22Rv1 (cell line): Measurements from ENCODE around the gene TMEM271.

Experiments used
- H3K27ac ChIP-seq: fragments of 450-650 bp; 2 replicates; pipeline ENCODE4 v1.5.1; 2017
- ZFX ChIP-seq: fragments of 450-650 bp; IDR thresholded peaks from 2 replicates; pipeline ENCODE4 v1.6.1; 2017; ENCODE audit warnings: antibody characterized with exemption, borderline replicate concordance
- TF ChIP-seq, protein P1 (sequence below): fragments of 450-650 bp; IDR thresholded peaks from 2 replicates; pipeline ENCODE4 v1.5.1; 2017; ENCODE audit warnings: mild to moderate bottlenecking

TMEM271 gene

DNA sequence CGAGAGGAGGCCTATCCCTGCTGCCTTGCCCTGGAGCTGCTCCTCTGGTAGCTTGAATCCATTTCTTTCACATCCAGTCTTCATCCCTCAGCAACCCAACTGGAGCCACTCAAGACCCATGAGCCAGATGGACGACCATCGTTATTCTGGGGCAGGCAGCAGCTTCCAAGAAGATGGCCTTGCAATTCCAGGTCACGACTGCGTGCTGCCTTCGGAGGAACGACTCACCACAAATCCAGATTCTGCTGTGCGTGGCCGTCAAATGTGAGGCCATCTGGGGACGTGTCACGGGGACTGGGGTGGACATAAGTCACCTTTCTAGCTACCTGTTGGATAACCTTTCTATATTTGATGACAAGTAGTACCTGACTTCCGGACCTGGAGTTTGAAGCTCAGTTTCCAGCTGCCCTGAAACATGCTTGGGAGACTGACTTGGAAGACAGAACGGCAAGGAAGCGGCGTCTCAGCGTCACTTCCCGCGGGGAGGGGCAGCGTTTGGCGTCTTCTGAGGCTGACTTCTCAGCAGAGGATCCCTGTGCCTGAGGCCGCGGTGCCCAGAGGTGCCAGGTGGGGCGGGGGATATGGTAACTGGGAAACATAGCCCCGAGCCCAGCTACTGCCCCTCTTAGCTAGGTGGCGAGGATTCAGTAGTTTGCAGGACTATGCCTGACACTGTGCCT, 11.7 kb upstream of the TMEM271 start:
- H3K27ac ChIP-seq, result no peak overlapping the region
- TF ChIP-seq ZFX, result no peak
- TF ChIP-seq, protein P1, sequence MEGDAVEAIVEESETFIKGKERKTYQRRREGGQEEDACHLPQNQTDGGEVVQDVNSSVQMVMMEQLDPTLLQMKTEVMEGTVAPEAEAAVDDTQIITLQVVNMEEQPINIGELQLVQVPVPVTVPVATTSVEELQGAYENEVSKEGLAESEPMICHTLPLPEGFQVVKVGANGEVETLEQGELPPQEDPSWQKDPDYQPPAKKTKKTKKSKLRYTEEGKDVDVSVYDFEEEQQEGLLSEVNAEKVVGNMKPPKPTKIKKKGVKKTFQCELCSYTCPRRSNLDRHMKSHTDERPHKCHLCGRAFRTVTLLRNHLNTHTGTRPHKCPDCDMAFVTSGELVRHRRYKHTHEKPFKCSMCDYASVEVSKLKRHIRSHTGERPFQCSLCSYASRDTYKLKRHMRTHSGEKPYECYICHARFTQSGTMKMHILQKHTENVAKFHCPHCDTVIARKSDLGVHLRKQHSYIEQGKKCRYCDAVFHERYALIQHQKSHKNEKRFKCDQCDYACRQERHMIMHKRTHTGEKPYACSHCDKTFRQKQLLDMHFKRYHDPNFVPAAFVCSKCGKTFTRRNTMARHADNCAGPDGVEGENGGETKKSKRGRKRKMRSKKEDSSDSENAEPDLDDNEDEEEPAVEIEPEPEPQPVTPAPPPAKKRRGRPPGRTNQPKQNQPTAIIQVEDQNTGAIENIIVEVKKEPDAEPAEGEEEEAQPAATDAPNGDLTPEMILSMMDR, result no peak

DNA sequence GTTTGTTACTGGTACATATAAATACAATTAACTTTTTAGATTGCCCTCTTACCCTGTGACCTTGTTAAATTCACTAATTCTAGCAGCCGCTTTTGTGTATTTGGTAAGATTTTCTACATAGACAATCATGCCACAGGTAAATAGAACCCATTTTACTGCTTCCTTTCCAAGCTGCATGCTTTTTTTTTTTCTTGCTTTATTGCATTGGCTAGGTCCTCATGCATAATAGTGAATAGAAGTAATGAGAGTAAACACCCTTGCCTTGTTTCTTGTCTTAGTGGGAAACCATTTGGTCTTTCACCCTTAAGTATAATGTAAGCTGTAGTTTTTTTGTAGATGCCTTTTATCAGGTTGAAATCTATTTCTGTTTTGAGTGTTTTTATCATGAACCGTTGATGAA, 7.7 kb upstream of the TMEM271 start:
- no peak overlapping the region for H3K27ac ChIP-seq
- TF ChIP-seq, protein P1, result no peak
- TF ChIP-seq ZFX, result no peak

DNA sequence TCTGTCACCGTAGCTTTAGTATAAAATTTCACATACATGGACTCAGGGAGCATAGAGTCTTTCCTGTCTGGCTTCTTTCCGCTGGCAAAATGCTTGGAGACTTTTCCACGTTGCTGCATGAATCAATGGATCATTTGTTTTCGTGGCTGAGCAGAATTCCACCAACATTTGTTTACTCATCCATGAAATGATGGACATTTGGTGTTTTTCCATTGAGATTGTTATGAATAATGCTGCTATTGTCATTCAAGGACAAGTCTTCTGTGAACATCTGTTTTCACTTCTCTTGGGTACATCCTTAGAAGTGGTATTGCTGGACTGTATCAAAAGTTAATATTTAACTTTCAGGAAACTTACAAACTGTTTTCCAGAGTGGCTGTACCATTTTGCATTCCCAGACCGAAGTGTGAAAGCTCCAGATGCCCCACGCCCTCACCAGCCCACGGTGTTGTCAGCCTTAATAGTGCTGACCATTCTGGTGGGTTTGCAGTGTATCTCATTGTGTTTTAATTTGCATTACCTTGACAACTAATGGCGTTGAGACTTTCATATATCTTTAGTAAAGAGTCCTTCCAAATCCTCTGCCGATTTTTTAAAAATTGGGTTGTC, 5.8 kb upstream of the TMEM271 start:
- no peak overlapping the region for H3K27ac ChIP-seq
- TF ChIP-seq ZFX, result no peak
- TF ChIP-seq, protein P1, result no peak

DNA sequence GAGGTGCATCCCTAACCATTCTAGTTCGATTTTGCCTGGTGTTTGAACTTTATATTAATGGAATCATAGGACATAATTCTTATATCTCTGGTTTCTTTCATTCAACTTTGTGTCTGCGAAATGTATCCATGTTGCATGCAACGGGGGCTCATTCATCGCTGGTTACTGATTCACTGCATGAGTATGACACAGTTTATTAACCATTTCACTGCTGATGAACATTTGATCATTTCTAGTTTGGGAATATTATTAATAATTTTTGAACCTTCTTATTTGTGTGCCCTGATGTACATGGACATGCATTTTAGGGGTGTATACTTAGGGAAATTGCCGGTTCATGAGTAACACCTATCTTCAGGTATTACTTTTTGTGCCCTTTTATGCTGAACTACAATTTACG, 5.1 kb upstream of the TMEM271 start:
- no peak overlapping the region for H3K27ac ChIP-seq
- TF ChIP-seq ZFX, result no peak
- TF ChIP-seq, protein P1, result no peak

DNA sequence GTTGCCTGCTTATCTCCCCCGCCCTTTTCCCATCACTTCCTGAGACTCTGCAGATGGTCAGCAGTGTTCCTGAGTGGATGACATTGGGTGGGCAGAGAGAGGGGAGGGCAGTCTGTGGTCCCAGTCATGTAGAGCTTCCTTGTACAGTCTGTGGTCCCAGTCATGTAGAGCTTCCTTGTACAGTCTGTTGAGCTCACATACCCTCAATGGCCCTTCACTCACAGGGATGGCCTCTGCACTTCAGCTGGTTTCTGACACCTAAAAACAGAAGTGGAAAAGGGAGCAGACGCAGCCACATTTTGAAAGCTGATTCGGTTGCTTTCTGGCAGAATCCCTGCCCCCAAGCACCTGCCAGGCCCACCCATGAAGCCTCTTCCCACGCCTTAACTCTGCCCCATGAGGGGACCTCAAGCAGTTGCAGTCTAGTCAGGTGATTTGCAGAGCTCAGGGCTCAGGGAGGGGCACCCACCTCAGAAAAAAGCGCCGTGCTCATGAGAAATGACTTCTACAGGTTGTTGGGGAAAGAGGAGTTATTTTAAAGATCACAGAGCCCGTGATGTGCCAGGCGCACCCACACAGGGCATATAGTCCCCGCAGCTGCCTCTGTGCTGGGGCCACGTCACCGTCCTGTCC, 3.6 kb upstream of the TMEM271 start:
- no peak overlapping the region for H3K27ac ChIP-seq
- TF ChIP-seq, protein P1, result no peak
- no peak for TF ChIP-seq ZFX

DNA sequence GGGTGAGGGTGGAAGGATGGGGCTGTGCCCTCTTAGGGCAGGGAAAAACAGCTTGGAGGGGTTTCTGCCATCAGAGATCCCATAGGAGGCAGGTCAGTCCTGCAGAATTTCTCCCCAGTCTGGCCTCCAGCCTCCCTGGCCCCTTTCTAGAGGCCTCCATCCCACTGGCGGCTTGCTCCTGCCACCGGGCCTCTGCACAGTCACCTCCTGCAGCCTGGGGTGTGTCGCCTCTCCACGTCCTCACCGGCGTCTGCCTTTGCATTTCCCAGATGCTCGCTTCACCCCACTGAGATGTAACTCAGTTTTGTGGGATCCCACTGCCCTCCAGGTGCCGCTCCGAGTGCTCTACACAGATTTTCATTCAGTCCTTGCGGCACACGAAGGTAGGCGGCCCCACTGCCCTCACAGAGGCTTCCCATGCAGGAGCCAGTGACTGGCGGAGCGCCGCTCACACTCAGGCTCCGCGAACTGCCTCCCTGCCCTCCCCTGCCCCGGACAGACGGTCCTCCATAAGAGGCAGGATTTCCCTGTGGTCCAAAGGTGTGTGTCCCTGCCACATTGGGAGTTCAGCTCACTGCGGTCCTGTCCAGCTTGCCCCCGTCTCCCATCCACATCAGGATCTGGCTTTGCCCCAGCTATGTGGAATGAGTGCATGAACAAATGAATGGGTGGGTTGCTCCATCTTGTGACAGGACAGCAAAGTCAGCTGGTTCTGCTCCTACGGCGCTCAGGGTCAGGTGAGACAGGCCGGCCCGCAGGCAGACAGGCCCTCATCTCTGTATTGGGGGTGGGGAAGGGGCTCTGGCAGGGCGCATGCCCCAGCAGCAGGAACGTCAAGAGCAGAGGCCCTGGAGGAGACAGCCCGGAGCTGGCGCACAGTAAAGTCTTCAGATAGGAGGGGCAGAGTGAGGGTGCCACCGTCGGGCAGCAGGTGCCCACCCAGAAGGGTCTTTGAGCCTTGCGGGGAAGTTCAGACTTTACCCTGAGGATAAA, 2.7 kb upstream of the TMEM271 start:
- no peak overlapping the region for H3K27ac ChIP-seq
- TF ChIP-seq, protein P1, result no peak
- no peak for TF ChIP-seq ZFX
